Measurements from ENCODE around the gene NEUROG3.

- TF ChIP-seq SYNCRIP (IDR thresholded peaks at IDR 0.05; ENCODE audit: insufficient read depth, low read depth, low read length) = no peak
- TF ChIP-seq TBP (CRISPR knock-in tag; IDR thresholded peaks at IDR 0.05) = no peak
- no peak for TF ChIP-seq SNAI1 (CRISPR knock-in tag; IDR thresholded peaks at IDR 0.05; ENCODE audit: borderline replicate concordance)
- no peak for TF ChIP-seq SMARCC2 (IDR thresholded peaks at IDR 0.05)
- no peak for TF ChIP-seq ZKSCAN8 (CRISPR knock-in tag; IDR thresholded peaks at IDR 0.05; ENCODE audit: borderline replicate concordance)
- no peak for TF ChIP-seq FOSL2 (CRISPR knock-in tag; IDR thresholded peaks at IDR 0.05)
- no peak for TF ChIP-seq ATM (IDR thresholded peaks at IDR 0.05; ENCODE audit: borderline replicate concordance)
- no peak for TF ChIP-seq HDAC6 (IDR thresholded peaks at IDR 0.05; ENCODE audit: low read depth, low read length)
- no peak for TF ChIP-seq ZNF282 (IDR thresholded peaks at IDR 0.05; ENCODE audit: partially characterized antibody)
- no peak for TF ChIP-seq IRF2 (CRISPR knock-in tag; IDR thresholded peaks at IDR 0.05)
- no peak for TF ChIP-seq REST (IDR thresholded peaks at IDR 0.05; ENCODE audit: borderline replicate concordance in 1 of 2, low read depth in 1 of 2, low read length in 2 of 2)
These were observed 21.0 kb downstream of the NEUROG3 start for GRCh38 chr10:69552268-69552667.
